AG10803 (cell line): Measurements from ENCODE around the gene TYW3.

Source experiments
- DNase-seq: peaks from one replicate; pipeline ENCODE4 v3.0.0; 2010; ENCODE audit warnings: low read depth
- H3K4me3 ChIP-seq: 2 replicates; pipeline ENCODE4 v1.5.1; 2011; ENCODE audit warnings: mild to moderate bottlenecking, low read length, control low read depth
- TF ChIP-seq, protein P1 (sequence below): conservative IDR thresholded peaks from 2 replicates; pipeline ENCODE4 v1.5.1; 2011; ENCODE audit warnings: mild to moderate bottlenecking, low read length, control low read depth, inconsistent platforms

The TYW3 gene

DNA sequence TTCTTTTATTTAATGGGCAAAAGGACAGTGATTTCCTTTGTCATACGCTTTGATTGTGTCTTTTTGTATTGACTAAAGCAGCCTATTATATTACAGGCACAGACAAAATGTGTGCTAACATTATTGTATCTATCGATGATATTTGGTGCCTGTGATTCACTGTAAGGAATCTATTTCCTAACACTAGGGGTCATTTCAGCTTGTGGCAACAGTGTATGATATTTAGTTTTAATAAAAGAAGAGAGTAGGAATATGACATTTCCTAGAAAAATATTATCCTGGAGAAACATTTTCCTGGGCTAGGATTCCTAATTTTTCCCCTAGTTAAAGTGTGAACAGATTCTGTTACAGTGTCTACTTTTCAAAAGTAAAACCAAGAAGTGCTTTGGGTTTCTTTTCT, 42.8 kb downstream of the TYW3 start:
- no peak overlapping the region for H3K4me3 ChIP-seq
- DNase-seq = no peak
- TF ChIP-seq, protein P1, sequence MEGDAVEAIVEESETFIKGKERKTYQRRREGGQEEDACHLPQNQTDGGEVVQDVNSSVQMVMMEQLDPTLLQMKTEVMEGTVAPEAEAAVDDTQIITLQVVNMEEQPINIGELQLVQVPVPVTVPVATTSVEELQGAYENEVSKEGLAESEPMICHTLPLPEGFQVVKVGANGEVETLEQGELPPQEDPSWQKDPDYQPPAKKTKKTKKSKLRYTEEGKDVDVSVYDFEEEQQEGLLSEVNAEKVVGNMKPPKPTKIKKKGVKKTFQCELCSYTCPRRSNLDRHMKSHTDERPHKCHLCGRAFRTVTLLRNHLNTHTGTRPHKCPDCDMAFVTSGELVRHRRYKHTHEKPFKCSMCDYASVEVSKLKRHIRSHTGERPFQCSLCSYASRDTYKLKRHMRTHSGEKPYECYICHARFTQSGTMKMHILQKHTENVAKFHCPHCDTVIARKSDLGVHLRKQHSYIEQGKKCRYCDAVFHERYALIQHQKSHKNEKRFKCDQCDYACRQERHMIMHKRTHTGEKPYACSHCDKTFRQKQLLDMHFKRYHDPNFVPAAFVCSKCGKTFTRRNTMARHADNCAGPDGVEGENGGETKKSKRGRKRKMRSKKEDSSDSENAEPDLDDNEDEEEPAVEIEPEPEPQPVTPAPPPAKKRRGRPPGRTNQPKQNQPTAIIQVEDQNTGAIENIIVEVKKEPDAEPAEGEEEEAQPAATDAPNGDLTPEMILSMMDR = peak; percentile 9; the same call in 1 of the 2 replicates

GRCh38 chr1:74777525-74777924, 44.6 kb downstream of the TYW3 start:
- DNase-seq = no peak
- TF ChIP-seq, protein P1 = no peak
- H3K4me3 ChIP-seq = no peak overlapping the region

DNA sequence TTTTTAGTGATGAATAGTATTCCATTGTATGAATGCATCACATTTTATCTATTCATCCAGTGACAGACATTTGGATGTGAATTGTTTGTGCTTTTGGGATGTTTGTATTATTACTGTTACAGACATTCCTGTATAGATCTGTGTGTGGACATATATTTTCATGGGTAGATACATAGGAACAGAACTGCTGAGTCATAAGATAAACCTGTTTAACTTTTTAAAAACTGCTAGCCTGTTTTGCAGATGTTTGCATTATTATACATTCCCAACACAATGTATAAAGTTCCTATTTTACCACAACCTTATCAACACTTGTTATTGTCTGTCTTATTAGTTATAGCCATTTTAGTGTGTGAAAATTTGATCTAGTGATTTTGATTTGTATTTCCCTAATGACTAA, 46.8 kb downstream of the TYW3 start:
- TF ChIP-seq, protein P1 = no peak
- DNase-seq = no peak
- no peak overlapping the region for H3K4me3 ChIP-seq

GRCh38 chr1:74780594-74780993, 47.6 kb downstream of the TYW3 start:
- TF ChIP-seq, protein P1 = no peak
- no peak for DNase-seq
- no peak overlapping the region for H3K4me3 ChIP-seq

- TF ChIP-seq, protein P1 = no peak
- no peak overlapping the region for H3K4me3 ChIP-seq
- no peak for DNase-seq
Measured at GRCh38 chr1:74785944-74786343, 53.0 kb downstream of the TYW3 start.

DNA sequence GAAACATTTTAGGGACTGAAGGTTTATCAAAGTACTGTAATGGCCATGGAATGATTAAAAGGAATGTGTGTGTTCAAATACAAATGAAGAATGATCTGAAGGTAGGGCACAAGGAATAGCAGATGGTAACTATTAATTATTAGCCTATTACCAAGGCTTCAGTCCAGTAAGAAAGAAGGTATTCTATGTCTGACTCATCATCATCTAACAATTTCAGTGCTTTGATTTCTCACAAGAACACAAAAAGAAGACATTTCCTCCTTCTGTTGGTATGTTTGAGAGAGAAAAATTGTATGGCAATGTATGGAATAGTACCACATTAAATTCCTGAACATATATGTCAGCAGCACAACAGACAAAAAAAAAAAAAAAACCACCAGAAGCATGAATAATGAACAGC, 57.5 kb downstream of the TYW3 start:
- TF ChIP-seq, protein P1 = no peak
- no peak for DNase-seq
- no peak overlapping the region for H3K4me3 ChIP-seq

- no peak for DNase-seq
- TF ChIP-seq, protein P1 = no peak
- H3K4me3 ChIP-seq = no peak overlapping the region
Measured at GRCh38 chr1:74791491-74791890, 58.5 kb downstream of the TYW3 start.
